HepG2 (cell line): ENCODE data around the gene NR5A2.

Source experiments
- ASH2L ChIP-seq: fragments of 300-600, 200-600 bp; sonication (generic); IDR thresholded peaks from 2 replicates; pipeline ENCODE4 v1.7.0; 2017; ENCODE audit warnings: low read depth, mild to moderate bottlenecking, moderate library complexity, mixed read lengths, low read length; ENCODE audit not compliant: insufficient read length
- CTCF ChIP-seq: sonication (generic); formaldehyde crosslinking; IDR thresholded peaks from 2 replicates; pipeline ENCODE4 v1.5.0; 2020; ENCODE audit warnings: mild to moderate bottlenecking, missing genetic modification reagents, moderate library complexity
- EZH2 ChIP-seq: conservative IDR thresholded peaks from 2 replicates; pipeline ENCODE4 v1.6.1; 2012; ENCODE audit warnings: mild to moderate bottlenecking, low read depth, low read length, moderate library complexity
- HDAC2 ChIP-seq: sonication (generic); formaldehyde crosslinking; IDR thresholded peaks from 2 replicates; pipeline ENCODE4 v1.4.0; 2020; ENCODE audit warnings: missing genetic modification reagents
- NFE2 ChIP-seq: sonication (generic); formaldehyde crosslinking; IDR thresholded peaks from 2 replicates; pipeline ENCODE4 v1.4.0; 2020; ENCODE audit warnings: missing genetic modification reagents
- POLR2A ChIP-seq, 2 experiments: IDR thresholded peaks; 2 replicates each; pipeline ENCODE4 v1.6.1; 2011; ENCODE audit warnings: low read depth in 2 of 2, low read length in 2 of 2, mild to moderate bottlenecking in 1 of 2, moderate library complexity in 1 of 2; ENCODE audit not compliant: insufficient read depth in 1 of 2
- RFX5 ChIP-seq: IDR thresholded peaks from 2 replicates; pipeline ENCODE4 v1.6.1; 2011; ENCODE audit warnings: low read depth, low read length, improper control_type of control experiment
- SOX6 ChIP-seq, 2 experiments: fragments of 450-650 bp in 1 of 2; sonication (generic) in 1 of 2; formaldehyde crosslinking in 1 of 2; IDR thresholded peaks; 2 replicates each; pipeline versions ENCODE4 v1.4.0 to v1.6.1; 2017 to 2020; ENCODE audit warnings: antibody characterized with exemption in 1 of 2, mild to moderate bottlenecking in 1 of 2, missing genetic modification reagents in 1 of 2
- STAT6 ChIP-seq: sonication (generic); formaldehyde crosslinking; IDR thresholded peaks from 2 replicates; pipeline ENCODE4 v1.4.0; 2020; ENCODE audit warnings: missing genetic modification reagents, mild to moderate bottlenecking, borderline replicate concordance
- ZKSCAN1 ChIP-seq: fragments of 150-350 bp; IDR thresholded peaks from 2 replicates; pipeline ENCODE4 v1.6.1; 2014; ENCODE audit warnings: low read length
- ZNF552 ChIP-seq: sonication (generic); formaldehyde crosslinking; IDR thresholded peaks from 2 replicates; pipeline ENCODE4 v1.9.0; 2022; ENCODE audit warnings: missing genetic modification reagents, mild to moderate bottlenecking, borderline replicate concordance
- ZNF724P ChIP-seq: sonication (generic); formaldehyde crosslinking; IDR thresholded peaks from 2 replicates; pipeline ENCODE4 v1.8.0; 2022; ENCODE audit warnings: missing genetic modification reagents, borderline replicate concordance

GRCh38 chr1:199978408-199978940 lies 49.0 kb upstream of the NR5A2 start:
- no peak for TF ChIP-seq CTCF (CRISPR knock-in tag)
- TF ChIP-seq ZKSCAN1: no peak
- TF ChIP-seq STAT6 (CRISPR knock-in tag): no peak
- TF ChIP-seq SOX6 (IDR thresholded peaks at IDR 0.05): no peak
- no peak for TF ChIP-seq SOX6 (CRISPR knock-in tag; IDR thresholded peaks at IDR 0.05)
- no peak for TF ChIP-seq ZNF552
- TF ChIP-seq EZH2: no peak
- TF ChIP-seq HDAC2 (CRISPR knock-in tag): no peak
- TF ChIP-seq NFE2 (CRISPR knock-in tag): no peak
- no peak for TF ChIP-seq ZNF724P (CRISPR knock-in tag)
- TF ChIP-seq RFX5: no peak
- TF ChIP-seq ASH2L: no peak
- TF ChIP-seq POLR2A (IDR thresholded peaks at IDR 0.05; ENCODE audit: insufficient read depth in 1 of 2, low read depth in 2 of 2, low read length in 2 of 2): no peak
